ENCODE data around the gene KRT35.
"Not testable (repeated sequence)": the region's sequence is repeated elsewhere in the genome, so short reads cannot be mapped to it uniquely, and the experiment has no call there.

Gene KRT35

GRCh38 chr17:41452281-41452680 is 28.7 kb downstream of the KRT35 start:
- no peak for DNase-seq

GRCh38 chr17:41451154-41451728 is 29.7 kb downstream of the KRT35 start:
- DNase-seq, result no peak

GRCh38 chr17:41449008-41449407 is 31.9 kb downstream of the KRT35 start:
- no peak for DNase-seq

- no peak for DNase-seq
These were observed 32.4 kb downstream of the KRT35 start for GRCh38 chr17:41448506-41448905.

GRCh38 chr17:41446806-41447205 is 34.1 kb downstream of the KRT35 start:
- DNase-seq, result no peak

- DNase-seq, result no peak
These were observed 36.3 kb downstream of the KRT35 start for GRCh38 chr17:41444640-41445039.

GRCh38 chr17:41444186-41444585 is 36.8 kb downstream of the KRT35 start:
- no peak for DNase-seq

GRCh38 chr17:41442739-41443138 is 38.2 kb downstream of the KRT35 start:
- DNase-seq, result no peak

- DNase-seq, result no peak
These were observed 40.4 kb downstream of the KRT35 start, which contains the start of gene KRT38 for GRCh38 chr17:41440531-41441033. Gene KRT38, minus strand, starts transcription at chr17:41440983. Its CDS starts 62 bp downstream, at chr17:41440921.

GRCh38 chr17:41439375-41439774 is 41.6 kb downstream of the KRT35 start:
- no peak for DNase-seq

- no peak for DNase-seq
These were observed 43.2 kb downstream of the KRT35 start for GRCh38 chr17:41437769-41438168.

GRCh38 chr17:41437254-41437653 is 43.7 kb downstream of the KRT35 start:
- no peak for DNase-seq

- no peak for DNase-seq
These were observed 46.5 kb downstream of the KRT35 start for GRCh38 chr17:41434415-41434814.

- DNase-seq, result no peak
These were observed 46.9 kb downstream of the KRT35 start for GRCh38 chr17:41434005-41434404.

- no peak for DNase-seq
These were observed 47.4 kb downstream of the KRT35 start for GRCh38 chr17:41433586-41433985.

GRCh38 chr17:41430376-41430775 is 50.6 kb downstream of the KRT35 start:
- DNase-seq, result not testable (repeated sequence)

GRCh38 chr17:41429667-41430066 is 51.3 kb downstream of the KRT35 start:
- DNase-seq, result no peak

GRCh38 chr17:41428591-41429291 is 52.2 kb downstream of the KRT35 start:
- no peak for DNase-seq
